ENCODE measurements around the gene SGPP2.

Gene SGPP2

DNA sequence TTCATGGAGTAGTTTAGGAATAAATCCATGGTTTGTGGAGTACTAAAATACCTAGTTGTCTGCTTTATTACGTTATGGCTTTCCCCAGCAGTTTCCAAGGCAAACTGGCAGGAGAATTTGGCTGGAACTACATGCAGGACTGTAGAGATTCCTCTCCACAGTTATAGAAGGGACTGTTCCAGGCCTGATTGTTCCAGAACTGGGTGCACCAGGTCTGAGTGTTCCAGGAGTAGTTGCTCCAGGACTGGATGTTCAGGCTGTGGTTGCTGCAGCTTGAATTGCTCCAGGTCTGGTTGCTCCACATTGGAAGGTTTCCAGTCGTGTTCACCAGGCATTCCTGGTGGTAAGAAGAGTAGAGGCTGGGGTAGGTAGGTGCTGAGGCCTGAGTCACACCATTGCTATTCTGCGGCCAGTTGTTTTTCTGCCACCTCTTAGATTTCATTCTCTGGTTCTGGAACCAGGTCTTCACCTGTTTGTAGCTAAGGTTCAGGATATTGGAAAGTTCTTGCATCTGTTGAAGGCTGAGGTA, 28.1 kb downstream of the SGPP2 start:
- H3K27ac ChIP-seq, result no peak overlapping the region
- TF ChIP-seq, protein P1, sequence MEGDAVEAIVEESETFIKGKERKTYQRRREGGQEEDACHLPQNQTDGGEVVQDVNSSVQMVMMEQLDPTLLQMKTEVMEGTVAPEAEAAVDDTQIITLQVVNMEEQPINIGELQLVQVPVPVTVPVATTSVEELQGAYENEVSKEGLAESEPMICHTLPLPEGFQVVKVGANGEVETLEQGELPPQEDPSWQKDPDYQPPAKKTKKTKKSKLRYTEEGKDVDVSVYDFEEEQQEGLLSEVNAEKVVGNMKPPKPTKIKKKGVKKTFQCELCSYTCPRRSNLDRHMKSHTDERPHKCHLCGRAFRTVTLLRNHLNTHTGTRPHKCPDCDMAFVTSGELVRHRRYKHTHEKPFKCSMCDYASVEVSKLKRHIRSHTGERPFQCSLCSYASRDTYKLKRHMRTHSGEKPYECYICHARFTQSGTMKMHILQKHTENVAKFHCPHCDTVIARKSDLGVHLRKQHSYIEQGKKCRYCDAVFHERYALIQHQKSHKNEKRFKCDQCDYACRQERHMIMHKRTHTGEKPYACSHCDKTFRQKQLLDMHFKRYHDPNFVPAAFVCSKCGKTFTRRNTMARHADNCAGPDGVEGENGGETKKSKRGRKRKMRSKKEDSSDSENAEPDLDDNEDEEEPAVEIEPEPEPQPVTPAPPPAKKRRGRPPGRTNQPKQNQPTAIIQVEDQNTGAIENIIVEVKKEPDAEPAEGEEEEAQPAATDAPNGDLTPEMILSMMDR (conservative IDR thresholded peaks at IDR 0.05), result no peak

DNA sequence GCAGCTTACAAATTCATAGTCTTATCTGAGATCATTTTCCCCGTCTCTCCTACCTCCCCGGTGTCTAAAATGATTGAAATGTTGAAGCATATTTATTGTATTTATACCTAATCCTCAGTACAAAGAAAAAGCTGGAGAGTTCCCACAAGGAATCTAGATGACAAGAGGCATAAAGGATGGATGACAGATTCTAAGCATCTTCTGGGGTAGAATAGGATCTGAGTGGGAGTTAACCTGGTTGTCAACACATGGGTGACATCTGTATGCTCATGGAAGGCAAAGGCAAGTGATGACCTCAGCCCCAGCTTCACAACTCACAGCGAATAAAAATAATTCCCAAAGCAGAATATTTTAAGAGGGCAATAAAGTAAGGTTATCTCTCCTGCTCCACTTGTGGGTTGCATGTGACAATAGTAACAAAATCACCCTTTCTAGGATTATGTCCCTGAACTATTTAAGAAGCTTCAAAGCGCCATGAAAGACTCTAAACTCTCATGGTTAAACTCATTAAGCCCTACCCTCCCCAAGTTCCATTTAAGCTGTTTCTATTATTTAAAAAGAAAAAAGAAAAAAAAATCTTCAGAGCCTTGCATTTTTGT, 32.2 kb downstream of the SGPP2 start:
- TF ChIP-seq, protein P1 (conservative IDR thresholded peaks at IDR 0.05), result no peak
- no peak overlapping the region for H3K27ac ChIP-seq

DNA sequence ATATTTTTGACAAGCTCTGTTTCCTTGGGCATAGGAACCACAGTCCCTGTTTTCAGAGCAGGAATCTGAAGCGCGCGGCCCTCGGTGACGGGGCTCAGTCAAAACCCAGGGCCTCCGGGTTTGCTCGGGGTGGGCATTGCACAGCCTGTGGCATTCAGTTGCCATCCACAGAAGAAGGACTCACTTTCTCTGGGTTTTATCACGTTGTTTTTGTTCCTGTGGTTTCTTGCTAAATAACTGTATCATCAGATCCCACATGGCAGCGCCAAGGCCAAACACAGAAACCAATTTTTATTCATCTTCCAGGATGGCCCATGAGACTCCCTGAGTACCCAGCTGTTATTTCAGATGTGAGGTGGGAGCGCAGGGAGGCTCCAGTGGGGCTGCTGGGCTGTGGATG, 35.6 kb downstream of the SGPP2 start:
- H3K27ac ChIP-seq, result no peak overlapping the region

DNA sequence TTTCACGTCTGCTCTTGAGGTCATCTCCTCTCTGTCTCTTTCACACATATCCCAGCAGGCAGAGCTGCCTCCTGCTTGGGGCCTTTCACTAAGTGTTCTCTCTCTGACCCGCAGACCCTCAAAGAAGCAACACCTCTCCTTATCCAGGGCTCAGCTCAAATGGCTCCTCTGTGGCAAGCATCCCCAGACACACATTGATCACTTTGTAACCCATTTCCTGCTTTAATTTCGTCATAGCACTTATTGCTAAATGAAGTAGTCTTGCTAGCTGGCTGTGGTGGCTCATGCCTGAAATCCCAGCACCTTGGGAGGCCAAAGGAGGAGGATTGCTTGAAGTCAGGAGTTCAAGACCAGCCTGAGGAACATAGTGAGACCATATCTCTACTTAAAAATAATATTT, 41.4 kb downstream of the SGPP2 start:
- TF ChIP-seq, protein P1 (conservative IDR thresholded peaks at IDR 0.05), result no peak
- H3K27ac ChIP-seq, result no peak overlapping the region

More for the DNA sequence above, 35.6 kb downstream of the SGPP2 start:
- TF ChIP-seq, protein P1 (conservative IDR thresholded peaks at IDR 0.05), result no peak

DNA sequence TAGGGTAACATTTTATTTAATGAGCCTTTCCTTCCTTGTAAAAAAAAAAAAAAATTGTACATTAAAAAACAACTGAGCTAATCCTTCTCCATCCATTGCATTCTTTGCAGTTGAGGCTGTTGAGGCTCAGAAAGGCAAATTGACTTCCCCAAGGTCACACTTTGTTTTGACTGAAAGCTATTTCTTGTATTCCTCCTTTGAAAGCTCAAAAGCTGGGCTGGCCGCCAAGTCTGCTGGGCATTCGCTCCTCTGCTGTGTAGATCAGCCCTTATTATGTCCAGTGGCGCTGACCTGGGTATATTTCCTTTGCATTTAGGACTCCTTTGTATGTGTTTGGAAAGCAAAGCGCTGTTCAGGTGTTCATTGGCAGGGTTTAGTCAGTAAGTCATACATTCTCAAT, 44.0 kb downstream of the SGPP2 start:
- TF ChIP-seq, protein P1 (conservative IDR thresholded peaks at IDR 0.05), result no peak

DNA sequence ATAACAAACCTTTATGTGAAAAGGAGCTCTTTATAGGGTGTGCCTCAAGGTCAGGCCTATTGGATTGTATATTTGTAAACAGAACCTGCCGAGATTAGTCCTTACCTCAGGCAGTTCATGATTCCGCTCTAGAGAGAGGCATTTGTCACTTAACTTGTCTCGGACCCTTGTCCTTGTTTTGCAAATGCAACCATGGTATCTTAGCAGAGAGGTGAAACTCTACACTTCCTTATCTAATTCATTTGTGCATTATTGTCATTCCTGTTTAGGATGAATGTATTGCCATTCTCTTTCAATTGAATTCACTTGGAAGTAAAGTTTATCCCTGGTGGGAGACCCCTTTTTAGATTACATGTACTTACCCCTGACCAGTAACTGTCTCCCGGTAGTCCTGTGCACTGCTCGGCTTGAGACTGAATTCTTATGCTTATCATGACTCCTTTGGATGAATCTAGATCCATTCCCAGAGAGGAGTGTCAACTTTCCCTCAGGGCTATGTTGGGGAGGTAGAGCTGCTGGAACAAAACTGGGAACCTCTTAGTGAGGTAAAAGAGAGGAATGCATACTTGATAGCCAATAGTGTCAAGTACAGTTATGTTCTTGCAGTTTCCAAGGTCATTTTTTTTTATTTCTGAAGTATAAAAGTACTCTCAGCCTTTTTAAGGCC, 46.6 kb downstream of the SGPP2 start:
- H3K27ac ChIP-seq, result no peak overlapping the region
- TF ChIP-seq, protein P1 (conservative IDR thresholded peaks at IDR 0.05), result no peak

More for the DNA sequence above, 44.0 kb downstream of the SGPP2 start:
- H3K27ac ChIP-seq, result no peak overlapping the region

DNA sequence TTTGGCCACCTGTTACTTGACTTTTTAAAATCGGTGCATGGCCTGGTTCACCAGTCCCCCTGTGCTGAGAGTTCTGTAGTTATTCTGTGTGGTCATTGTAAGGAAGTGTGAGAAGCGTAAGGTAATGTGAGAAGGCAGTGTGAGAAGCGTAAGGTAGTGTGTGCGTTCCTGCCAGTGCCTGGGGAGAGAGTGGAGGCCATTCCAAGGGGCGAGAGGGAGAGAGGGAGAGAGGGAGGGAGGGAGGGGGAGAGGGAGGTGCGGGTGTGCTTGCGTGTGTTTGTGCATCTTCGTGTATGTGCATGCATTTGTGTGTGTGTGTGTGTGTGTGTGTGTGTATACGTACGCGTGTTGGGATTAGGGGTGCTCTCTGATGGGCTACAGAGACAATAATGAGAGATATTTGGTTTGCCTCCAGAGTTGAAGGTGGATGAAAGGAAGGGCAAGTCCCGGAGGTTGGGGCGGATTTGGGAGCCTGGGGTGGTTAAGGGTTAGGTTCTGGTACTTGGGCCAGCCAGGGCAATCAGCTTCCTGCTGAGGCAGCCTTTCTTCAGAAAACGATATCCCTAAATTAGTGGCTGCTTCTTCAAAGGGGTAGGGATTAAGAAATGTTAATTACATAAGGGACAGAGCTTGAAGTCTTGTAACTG, 53.7 kb downstream of the SGPP2 start:
- H3K27ac ChIP-seq, result no peak overlapping the region
- TF ChIP-seq, protein P1 (conservative IDR thresholded peaks at IDR 0.05), result no peak
